Liver (tissue), 9 donors: Measurements from ENCODE around the gene XPR1. TPM values are rescaled to one million over a fixed set of nuclear protein-coding genes. Genes with fewer than 3 reads are reported as not detected.

Experiments used
- DNase-seq: peaks from one replicate; pipeline ENCODE4 v3.0.0-alpha.2; 2017; ENCODE audit warnings: low spot score
- H3K27ac ChIP-seq, 2 donors: one replicate each; pipeline ENCODE4 v1.7.0; 2013; ENCODE audit warnings: inconsistent platforms in 2 of 2, low read length in 2 of 2, control low read depth in 1 of 2, low read depth in 1 of 2, mild to moderate bottlenecking in 1 of 2
- H3K27me3 ChIP-seq, 4 donors: one replicate each; pipeline versions ENCODE4 v1.6.1 to v1.7.0; 2013; ENCODE audit warnings: low read length in 3 of 4, inconsistent platforms in 1 of 4, mild to moderate bottlenecking in 1 of 4, moderate library complexity in 1 of 4; ENCODE audit not compliant: control insufficient read depth in 4 of 4, insufficient read depth in 4 of 4
- H3K36me3 ChIP-seq, 4 donors: one replicate each; pipeline versions ENCODE4 v1.6.1 to v1.7.0; 2013; ENCODE audit warnings: low read length in 3 of 4, mild to moderate bottlenecking in 3 of 4, low read depth in 1 of 4, moderate library complexity in 1 of 4; ENCODE audit not compliant: control insufficient read depth in 4 of 4, insufficient read depth in 3 of 4
- H3K4me1 ChIP-seq, 4 donors: one replicate each; pipeline versions ENCODE4 v1.6.1 to v1.7.0; 2013; ENCODE audit warnings: low read length in 3 of 4, mild to moderate bottlenecking in 3 of 4, moderate library complexity in 1 of 4; ENCODE audit not compliant: control insufficient read depth in 4 of 4, insufficient read depth in 4 of 4
- H3K4me3 ChIP-seq, 3 donors: one replicate each; pipeline versions ENCODE4 v1.6.1 to v1.7.0; 2013; ENCODE audit warnings: low read length in 3 of 3, control low read depth in 1 of 3, low read depth in 1 of 3, mild to moderate bottlenecking in 1 of 3
- H3K9ac ChIP-seq, 2 donors: one replicate each; pipeline ENCODE4 v1.7.0; 2013; ENCODE audit warnings: low read length in 2 of 2, mild to moderate bottlenecking in 2 of 2, moderate library complexity in 2 of 2, control low read depth in 1 of 2, low read depth in 1 of 2
- H3K9me3 ChIP-seq, 4 donors: one replicate each; pipeline versions ENCODE4 v1.6.1 to v1.7.0; 2013; ENCODE audit warnings: low read length in 3 of 4; ENCODE audit not compliant: control insufficient read depth in 4 of 4
- EGR1 ChIP-seq, 2 donors: IDR thresholded peaks; 2 replicates each; pipeline ENCODE4 v1.6.1; 2016 to 2018; ENCODE audit warnings: antibody characterized with exemption in 2 of 2, low read depth in 2 of 2
- FOXA1 ChIP-seq: IDR thresholded peaks from 2 replicates; pipeline ENCODE4 v1.6.1; 2016; ENCODE audit warnings: antibody characterized with exemption
- FOXA2 ChIP-seq: IDR thresholded peaks from 2 replicates; pipeline ENCODE4 v1.6.1; 2016; ENCODE audit warnings: antibody characterized with exemption
- GABPA ChIP-seq, 2 donors: IDR thresholded peaks in 1 of 2; conservative IDR thresholded peaks in 1 of 2; 2 replicates each; pipeline ENCODE4 v1.6.1; 2016; ENCODE audit warnings: antibody characterized with exemption in 2 of 2, mild to moderate bottlenecking in 1 of 2, moderate library complexity in 1 of 2
- HNF4A ChIP-seq, 2 donors: conservative IDR thresholded peaks; 2 replicates each; pipeline ENCODE4 v1.6.1; 2016; ENCODE audit warnings: antibody characterized with exemption in 2 of 2, mild to moderate bottlenecking in 2 of 2
- HNF4G ChIP-seq: IDR thresholded peaks from 2 replicates; pipeline ENCODE4 v1.6.1; 2016; ENCODE audit warnings: antibody characterized with exemption
- JUND ChIP-seq, 2 donors: IDR thresholded peaks; 2 replicates each; pipeline ENCODE4 v1.6.1; 2016; ENCODE audit warnings: antibody characterized with exemption in 2 of 2
- NR2F2 ChIP-seq: IDR thresholded peaks from 2 replicates; pipeline ENCODE4 v1.6.1; 2016; ENCODE audit warnings: antibody characterized with exemption
- RAD21 ChIP-seq, 2 donors: IDR thresholded peaks; 2 replicates each; pipeline ENCODE4 v1.6.1; 2016; ENCODE audit warnings: antibody characterized with exemption in 2 of 2, mild to moderate bottlenecking in 2 of 2
- RXRA ChIP-seq, 2 donors: IDR thresholded peaks; 2 replicates each; pipeline ENCODE4 v1.6.1; 2017 to 2018; ENCODE audit warnings: antibody characterized with exemption in 2 of 2, mild to moderate bottlenecking in 1 of 2
- TAF1 ChIP-seq: conservative IDR thresholded peaks from 2 replicates; pipeline ENCODE4 v1.6.1; 2016; ENCODE audit warnings: antibody characterized with exemption, mild to moderate bottlenecking
- YY1 ChIP-seq: IDR thresholded peaks from 2 replicates; pipeline ENCODE4 v1.6.1; 2016; ENCODE audit warnings: antibody characterized with exemption, mild to moderate bottlenecking
- WGBS: extraction: QIAGEN DNeasy Blood & Tissue Kit; methylation state at CpG from one replicate; pipeline ENCODE4 v1.1.7; 2013; 5-methylcytosine and 5-hydroxymethylcytosine counted together
- polyA plus RNA-seq, 2 donors: library from polyadenylated mRNA; stranded (reverse) in 1 of 2; unstranded in 1 of 2; fragments of 200-250 nt in 1 of 2; fragments of >200 nt in 1 of 2; fragmentation: Nextera tagmentation in 1 of 2; extraction: Ambion mirVana in 1 of 2; gene quantifications; one replicate each; pipeline versions ENCODE4 v1.2.1 to v1.2.3, GENCODE V29; 2013 to 2015
- total RNA-seq, 2 donors: library from RNA; depleted of rRNA; stranded (reverse); fragments of >200 nt; gene quantifications; one replicate each; pipeline ENCODE4 v1.2.3, GENCODE V29; 2014
- TF ChIP-seq, protein P1 (sequence below): IDR thresholded peaks from 2 replicates; pipeline ENCODE4 v1.6.1; 2016; ENCODE audit warnings: antibody characterized with exemption
- TF ChIP-seq, protein P2 (sequence below): IDR thresholded peaks from 2 replicates; pipeline ENCODE4 v1.6.1; 2016; ENCODE audit warnings: antibody characterized with exemption, mild to moderate bottlenecking
- TF ChIP-seq, protein P3 (sequence below): fragments of 150-350 bp; IDR thresholded peaks from 2 replicates; pipeline ENCODE4 v1.5.1; 2017; ENCODE audit warnings: improper control_type of control experiment, low read depth, low read length; ENCODE audit not compliant: missing input control
- TF ChIP-seq, protein P4 (sequence below): IDR thresholded peaks from 2 replicates; pipeline ENCODE4 v1.6.1; 2016; ENCODE audit warnings: antibody characterized with exemption
- donor health status: healthy.
- donor health status: healthy.
- donor health status: healthy.
- donor health status: healthy.
- donor health status: healthy.

The XPR1 gene
- total and polyA plus RNA-seq, 4 donors: 1.8 to 14.3 (median 5.9) TPM

DNA sequence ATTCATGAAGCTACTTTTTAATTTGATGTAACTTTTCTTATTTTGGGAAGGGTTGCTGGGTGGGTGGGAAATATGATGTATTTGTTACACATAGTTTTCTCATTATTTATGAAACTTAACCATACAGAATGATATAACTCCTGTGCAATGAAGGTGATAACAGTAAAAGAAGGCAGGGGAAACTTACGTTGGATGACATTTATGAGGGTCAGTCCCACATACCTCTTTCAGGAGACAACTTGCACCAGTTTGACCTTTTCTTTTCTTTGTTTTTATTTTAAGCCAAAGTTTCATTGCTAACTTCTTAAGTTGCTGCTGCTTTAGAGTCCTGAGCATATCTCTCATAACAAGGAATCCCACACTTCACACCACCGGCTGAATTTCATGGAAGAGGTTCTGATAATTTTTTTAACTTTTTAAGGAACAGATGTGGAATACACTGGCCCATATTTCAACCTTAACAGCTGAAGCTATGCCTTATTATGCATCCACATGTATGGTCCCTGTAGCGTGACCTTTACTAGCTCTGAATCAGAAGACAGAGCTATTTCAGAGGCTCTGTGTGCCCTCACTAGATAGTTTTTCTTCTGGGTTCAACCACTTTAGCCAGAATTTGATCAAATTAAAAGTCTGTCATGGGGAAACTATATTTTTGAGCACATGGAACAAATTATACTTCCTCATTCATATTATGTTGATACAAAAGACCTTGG is 252.9 kb downstream of the XPR1 start (continued):
- TF ChIP-seq YY1: no peak
- TF ChIP-seq RXRA (IDR thresholded peaks at IDR 0.05): no peak
- TF ChIP-seq, protein P1, sequence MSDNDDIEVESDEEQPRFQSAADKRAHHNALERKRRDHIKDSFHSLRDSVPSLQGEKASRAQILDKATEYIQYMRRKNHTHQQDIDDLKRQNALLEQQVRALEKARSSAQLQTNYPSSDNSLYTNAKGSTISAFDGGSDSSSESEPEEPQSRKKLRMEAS: no peak
- no peak for TF ChIP-seq JUND (IDR thresholded peaks at IDR 0.05)
- no peak for TF ChIP-seq NR2F2
- no peak for TF ChIP-seq HNF4G
- TF ChIP-seq EGR1 (IDR thresholded peaks at IDR 0.05; ENCODE audit: low read depth in 2 of 2): no peak

DNA sequence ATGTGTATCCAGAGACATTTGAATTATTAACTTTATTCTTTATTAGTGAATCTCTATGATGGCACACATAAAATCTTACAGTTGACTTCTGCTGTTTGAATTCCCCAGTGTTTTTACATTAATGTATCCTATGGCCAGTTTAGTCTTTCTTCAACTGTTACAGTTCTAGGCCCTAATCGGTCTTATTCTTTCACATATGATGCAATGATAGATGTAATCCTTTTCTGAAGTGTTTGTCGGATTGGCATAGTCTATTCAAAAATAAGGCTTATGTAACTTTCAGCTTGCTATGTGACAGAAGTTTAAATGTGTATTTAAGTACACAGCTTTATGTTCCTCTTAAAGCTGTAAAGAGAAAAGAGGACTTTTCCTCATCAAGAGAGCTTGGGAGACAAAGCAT is 254.5 kb downstream of the XPR1 start:
- Histone ChIP-seq H3K9ac (no peak overlapping the region), H3K27ac (no peak overlapping the region), H3K4me3 (no peak overlapping the region), H3K36me3 (no peaks in the 10 kb centered on the region), H3K9me3 (no peaks in the 10 kb centered on the region), H3K27me3 (no peaks in the 10 kb centered on the region), H3K4me1 (peaks cover 0 to 2% (median 0%) of the 10 kb centered on the region in 4 donors)
- DNase-seq: no peak
- 94% methylated on average over 2 of the region's 2 CpGs for whole genome bisulfite sequencing
- TF ChIP-seq YY1 (no peak), GABPA (IDR thresholded peaks at IDR 0.05 in 1 of 2, conservative IDR thresholded peaks at IDR 0.05 in 1 of 2) (no peak)
- TF ChIP-seq, protein P1: no peak

DNA sequence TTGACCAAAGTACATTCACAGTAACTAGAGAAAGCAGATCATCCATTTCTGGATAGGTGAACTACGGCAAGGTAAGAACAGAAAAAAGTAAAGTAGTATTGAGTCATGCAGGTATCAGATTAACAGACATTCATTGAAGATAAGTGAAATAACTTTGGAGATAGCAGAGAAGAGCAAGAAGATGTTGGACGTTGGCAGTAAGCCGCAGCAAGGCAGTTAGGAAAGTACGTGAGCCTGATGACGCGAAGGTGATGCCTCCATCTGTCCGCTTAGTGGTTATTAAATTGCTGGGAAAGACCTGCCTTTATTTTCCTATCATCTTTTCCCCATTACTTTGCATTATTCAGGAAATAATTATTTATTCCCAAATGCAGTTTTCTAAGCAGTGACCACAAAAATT is 256.0 kb downstream of the XPR1 start:
- Histone ChIP-seq H3K4me3 (no peak overlapping the region), H3K4me1 (peaks cover 0 to 2% (median 0%) of the 10 kb centered on the region in 4 donors), H3K36me3 (no peaks in the 10 kb centered on the region), H3K27me3 (no peaks in the 10 kb centered on the region), H3K27ac (no peak overlapping the region), H3K9me3 (no peaks in the 10 kb centered on the region), H3K9ac (no peak overlapping the region)
- DNase-seq: no peak
- TF ChIP-seq FOXA2 (no peak), HNF4A (conservative IDR thresholded peaks at IDR 0.05) (no peak), TAF1 (no peak), RAD21 (IDR thresholded peaks at IDR 0.05) (no peak), HNF4G (no peak)
- WGBS: 97% methylated on average over 7 of the region's 7 CpGs

DNA sequence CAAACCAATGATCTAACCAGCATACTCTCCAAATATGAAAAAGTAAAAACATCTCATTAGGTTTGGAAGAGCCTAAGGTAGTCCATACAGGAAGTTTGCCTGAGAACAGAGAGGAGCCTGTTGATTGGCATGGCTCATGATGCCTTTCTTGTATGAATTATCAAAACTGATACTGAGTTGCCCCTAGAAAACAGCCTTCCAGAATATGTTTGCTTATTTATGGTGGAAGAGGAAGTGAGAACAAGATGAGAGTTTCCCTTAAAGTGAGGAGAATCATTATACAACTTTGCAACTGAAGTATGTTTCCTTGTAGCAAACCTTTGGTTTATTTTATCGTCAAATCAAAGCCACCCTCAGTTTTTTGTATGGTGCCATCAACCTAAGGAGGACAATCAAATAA is 257.0 kb downstream of the XPR1 start:
- no peak for DNase-seq
- H3K9me3 ChIP-seq: no peaks in the 10 kb centered on the region
- no peak overlapping the region for H3K27ac ChIP-seq
- H3K9ac ChIP-seq: no peak overlapping the region
- no peaks in the 10 kb centered on the region for H3K27me3 ChIP-seq
- H3K36me3 ChIP-seq: no peaks in the 10 kb centered on the region
- WGBS: 81% methylated on average over 1 of the region's 1 CpG
- no peak overlapping the region for H3K4me3 ChIP-seq
- peaks cover 0 to 2% (median 0%) of the 10 kb centered on the region in 4 donors for H3K4me1 ChIP-seq
- TF ChIP-seq, protein P2, sequence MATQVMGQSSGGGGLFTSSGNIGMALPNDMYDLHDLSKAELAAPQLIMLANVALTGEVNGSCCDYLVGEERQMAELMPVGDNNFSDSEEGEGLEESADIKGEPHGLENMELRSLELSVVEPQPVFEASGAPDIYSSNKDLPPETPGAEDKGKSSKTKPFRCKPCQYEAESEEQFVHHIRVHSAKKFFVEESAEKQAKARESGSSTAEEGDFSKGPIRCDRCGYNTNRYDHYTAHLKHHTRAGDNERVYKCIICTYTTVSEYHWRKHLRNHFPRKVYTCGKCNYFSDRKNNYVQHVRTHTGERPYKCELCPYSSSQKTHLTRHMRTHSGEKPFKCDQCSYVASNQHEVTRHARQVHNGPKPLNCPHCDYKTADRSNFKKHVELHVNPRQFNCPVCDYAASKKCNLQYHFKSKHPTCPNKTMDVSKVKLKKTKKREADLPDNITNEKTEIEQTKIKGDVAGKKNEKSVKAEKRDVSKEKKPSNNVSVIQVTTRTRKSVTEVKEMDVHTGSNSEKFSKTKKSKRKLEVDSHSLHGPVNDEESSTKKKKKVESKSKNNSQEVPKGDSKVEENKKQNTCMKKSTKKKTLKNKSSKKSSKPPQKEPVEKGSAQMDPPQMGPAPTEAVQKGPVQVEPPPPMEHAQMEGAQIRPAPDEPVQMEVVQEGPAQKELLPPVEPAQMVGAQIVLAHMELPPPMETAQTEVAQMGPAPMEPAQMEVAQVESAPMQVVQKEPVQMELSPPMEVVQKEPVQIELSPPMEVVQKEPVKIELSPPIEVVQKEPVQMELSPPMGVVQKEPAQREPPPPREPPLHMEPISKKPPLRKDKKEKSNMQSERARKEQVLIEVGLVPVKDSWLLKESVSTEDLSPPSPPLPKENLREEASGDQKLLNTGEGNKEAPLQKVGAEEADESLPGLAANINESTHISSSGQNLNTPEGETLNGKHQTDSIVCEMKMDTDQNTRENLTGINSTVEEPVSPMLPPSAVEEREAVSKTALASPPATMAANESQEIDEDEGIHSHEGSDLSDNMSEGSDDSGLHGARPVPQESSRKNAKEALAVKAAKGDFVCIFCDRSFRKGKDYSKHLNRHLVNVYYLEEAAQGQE: no peak
- TF ChIP-seq GABPA (IDR thresholded peaks at IDR 0.05 in 1 of 2, conservative IDR thresholded peaks at IDR 0.05 in 1 of 2) (no peak), RXRA (IDR thresholded peaks at IDR 0.05) (no peak), YY1 (no peak), EGR1 (IDR thresholded peaks at IDR 0.05; ENCODE audit: low read depth in 2 of 2) (no peak), HNF4G (no peak), FOXA2 (no peak), RAD21 (IDR thresholded peaks at IDR 0.05) (no peak), FOXA1 (no peak), NR2F2 (no peak), TAF1 (no peak), HNF4A (conservative IDR thresholded peaks at IDR 0.05) (no peak)
- TF ChIP-seq, protein P3, sequence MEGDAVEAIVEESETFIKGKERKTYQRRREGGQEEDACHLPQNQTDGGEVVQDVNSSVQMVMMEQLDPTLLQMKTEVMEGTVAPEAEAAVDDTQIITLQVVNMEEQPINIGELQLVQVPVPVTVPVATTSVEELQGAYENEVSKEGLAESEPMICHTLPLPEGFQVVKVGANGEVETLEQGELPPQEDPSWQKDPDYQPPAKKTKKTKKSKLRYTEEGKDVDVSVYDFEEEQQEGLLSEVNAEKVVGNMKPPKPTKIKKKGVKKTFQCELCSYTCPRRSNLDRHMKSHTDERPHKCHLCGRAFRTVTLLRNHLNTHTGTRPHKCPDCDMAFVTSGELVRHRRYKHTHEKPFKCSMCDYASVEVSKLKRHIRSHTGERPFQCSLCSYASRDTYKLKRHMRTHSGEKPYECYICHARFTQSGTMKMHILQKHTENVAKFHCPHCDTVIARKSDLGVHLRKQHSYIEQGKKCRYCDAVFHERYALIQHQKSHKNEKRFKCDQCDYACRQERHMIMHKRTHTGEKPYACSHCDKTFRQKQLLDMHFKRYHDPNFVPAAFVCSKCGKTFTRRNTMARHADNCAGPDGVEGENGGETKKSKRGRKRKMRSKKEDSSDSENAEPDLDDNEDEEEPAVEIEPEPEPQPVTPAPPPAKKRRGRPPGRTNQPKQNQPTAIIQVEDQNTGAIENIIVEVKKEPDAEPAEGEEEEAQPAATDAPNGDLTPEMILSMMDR: no peak
- TF ChIP-seq, protein P1: no peak
- TF ChIP-seq, protein P4, sequence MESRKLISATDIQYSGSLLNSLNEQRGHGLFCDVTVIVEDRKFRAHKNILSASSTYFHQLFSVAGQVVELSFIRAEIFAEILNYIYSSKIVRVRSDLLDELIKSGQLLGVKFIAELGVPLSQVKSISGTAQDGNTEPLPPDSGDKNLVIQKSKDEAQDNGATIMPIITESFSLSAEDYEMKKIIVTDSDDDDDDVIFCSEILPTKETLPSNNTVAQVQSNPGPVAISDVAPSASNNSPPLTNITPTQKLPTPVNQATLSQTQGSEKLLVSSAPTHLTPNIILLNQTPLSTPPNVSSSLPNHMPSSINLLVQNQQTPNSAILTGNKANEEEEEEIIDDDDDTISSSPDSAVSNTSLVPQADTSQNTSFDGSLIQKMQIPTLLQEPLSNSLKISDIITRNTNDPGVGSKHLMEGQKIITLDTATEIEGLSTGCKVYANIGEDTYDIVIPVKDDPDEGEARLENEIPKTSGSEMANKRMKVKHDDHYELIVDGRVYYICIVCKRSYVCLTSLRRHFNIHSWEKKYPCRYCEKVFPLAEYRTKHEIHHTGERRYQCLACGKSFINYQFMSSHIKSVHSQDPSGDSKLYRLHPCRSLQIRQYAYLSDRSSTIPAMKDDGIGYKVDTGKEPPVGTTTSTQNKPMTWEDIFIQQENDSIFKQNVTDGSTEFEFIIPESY: no peak
